Measurements from ENCODE around the gene TGFB2. TPM values are rescaled to one million over a fixed set of nuclear protein-coding genes. Genes with fewer than 3 reads are reported as not detected.

Gene TGFB2
- total RNA-seq, 4 donors from 2014 or later, result 0.38 to 6.8 (median 2.4) TPM

DNA sequence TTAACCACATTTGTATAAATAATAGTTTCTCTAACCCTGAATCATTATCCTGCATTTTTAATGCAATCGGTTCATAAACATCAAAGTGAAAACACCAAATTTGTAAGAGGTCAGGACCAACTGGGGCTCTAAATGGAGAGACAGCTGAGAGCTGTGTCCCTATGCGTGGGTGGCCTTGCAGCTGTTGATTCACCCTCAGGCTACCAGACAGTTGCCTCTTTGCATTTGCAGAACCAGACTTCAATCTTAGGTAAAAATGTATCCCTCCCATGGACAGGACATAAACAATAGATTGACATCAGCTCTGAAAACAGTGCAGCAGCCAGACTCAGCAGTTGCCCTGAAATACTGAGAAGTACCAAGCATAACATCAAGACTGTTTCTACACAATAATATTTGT, 8.8 kb upstream of the TGFB2 start:
- TF ChIP-seq, protein P1, sequence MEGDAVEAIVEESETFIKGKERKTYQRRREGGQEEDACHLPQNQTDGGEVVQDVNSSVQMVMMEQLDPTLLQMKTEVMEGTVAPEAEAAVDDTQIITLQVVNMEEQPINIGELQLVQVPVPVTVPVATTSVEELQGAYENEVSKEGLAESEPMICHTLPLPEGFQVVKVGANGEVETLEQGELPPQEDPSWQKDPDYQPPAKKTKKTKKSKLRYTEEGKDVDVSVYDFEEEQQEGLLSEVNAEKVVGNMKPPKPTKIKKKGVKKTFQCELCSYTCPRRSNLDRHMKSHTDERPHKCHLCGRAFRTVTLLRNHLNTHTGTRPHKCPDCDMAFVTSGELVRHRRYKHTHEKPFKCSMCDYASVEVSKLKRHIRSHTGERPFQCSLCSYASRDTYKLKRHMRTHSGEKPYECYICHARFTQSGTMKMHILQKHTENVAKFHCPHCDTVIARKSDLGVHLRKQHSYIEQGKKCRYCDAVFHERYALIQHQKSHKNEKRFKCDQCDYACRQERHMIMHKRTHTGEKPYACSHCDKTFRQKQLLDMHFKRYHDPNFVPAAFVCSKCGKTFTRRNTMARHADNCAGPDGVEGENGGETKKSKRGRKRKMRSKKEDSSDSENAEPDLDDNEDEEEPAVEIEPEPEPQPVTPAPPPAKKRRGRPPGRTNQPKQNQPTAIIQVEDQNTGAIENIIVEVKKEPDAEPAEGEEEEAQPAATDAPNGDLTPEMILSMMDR (IDR thresholded peaks at IDR 0.05; ENCODE audit: low read depth), result no peak

DNA sequence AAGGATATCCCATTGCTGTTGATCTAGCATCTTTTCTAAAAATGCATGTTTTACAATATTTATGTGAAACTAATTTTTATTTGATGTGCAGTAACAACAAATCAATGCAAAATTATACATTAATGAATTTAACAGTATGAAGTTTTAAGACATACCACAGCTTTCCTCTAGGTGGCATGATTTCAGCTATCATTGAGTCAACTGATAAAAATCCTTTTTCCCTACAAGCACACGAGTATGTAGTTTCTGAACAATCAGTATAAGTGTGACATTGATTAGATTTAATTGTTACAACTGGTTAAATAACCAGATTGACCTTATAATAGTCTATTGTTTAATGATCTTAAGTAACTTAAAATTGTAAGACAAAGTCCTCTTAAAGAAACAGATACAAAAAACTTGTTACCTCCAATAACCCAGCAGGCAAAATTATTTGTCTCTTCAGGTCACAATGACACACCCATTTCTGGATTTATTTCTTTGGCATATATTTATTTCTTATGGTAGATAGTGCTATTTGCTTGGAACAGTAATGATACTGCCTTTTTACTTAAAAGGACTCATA, 5.8 kb upstream of the TGFB2 start:
- TF ChIP-seq, protein P1 (IDR thresholded peaks at IDR 0.05; ENCODE audit: low read depth), result no peak

GRCh38 chr1:218341325-218341724, 3.8 kb upstream of the TGFB2 start:
- TF ChIP-seq, protein P1 (IDR thresholded peaks at IDR 0.05; ENCODE audit: low read depth), result no peak

- TF ChIP-seq, protein P1 (IDR thresholded peaks at IDR 0.05; ENCODE audit: low read depth), result no peak
Observed at GRCh38 chr1:218342091-218342490, 3.0 kb upstream of the TGFB2 start.

DNA sequence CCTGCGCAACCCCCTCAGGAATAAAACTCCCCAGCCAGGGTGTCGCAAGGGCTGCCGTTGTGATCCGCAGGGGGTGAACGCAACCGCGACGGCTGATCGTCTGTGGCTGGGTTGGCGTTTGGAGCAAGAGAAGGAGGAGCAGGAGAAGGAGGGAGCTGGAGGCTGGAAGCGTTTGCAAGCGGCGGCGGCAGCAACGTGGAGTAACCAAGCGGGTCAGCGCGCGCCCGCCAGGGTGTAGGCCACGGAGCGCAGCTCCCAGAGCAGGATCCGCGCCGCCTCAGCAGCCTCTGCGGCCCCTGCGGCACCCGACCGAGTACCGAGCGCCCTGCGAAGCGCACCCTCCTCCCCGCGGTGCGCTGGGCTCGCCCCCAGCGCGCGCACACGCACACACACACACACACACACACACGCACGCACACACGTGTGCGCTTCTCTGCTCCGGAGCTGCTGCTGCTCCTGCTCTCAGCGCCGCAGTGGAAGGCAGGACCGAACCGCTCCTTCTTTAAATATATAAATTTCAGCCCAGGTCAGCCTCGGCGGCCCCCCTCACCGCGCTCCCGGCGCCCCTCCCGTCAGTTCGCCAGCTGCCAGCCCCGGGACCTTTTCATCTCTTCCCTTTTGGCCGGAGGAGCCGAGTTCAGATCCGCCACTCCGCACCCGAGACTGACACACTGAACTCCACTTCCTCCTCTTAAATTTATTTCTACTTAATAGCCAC, 696 bp downstream of the TGFB2 start:
- TF ChIP-seq, protein P1 (IDR thresholded peaks at IDR 0.05; ENCODE audit: low read depth), result no peak

- TF ChIP-seq, protein P1 (IDR thresholded peaks at IDR 0.05; ENCODE audit: low read depth), result no peak
Observed at GRCh38 chr1:218346391-218347204, 1.5 kb downstream of the TGFB2 start.

GRCh38 chr1:218347336-218347722, 2.2 kb downstream of the TGFB2 start:
- TF ChIP-seq, protein P1 (IDR thresholded peaks at IDR 0.05; ENCODE audit: low read depth), result no peak

All from subcutaneous adipose tissue (tissue), 4 donors.